A549 (cell line): Measurements from ENCODE around the gene PRKG1.

ENCODE experiments used
- FOSB ChIP-seq: fragments of 250-450 bp; sonication (Bioruptor Pico); IDR thresholded peaks from 2 replicates; pipeline ENCODE4 v1.5.0; 2020; ENCODE audit warnings: mild to moderate bottlenecking, moderate library complexity
- HDAC2 ChIP-seq: fragments of 200-600 bp; sonication (generic); IDR thresholded peaks from 2 replicates; pipeline ENCODE4 v1.6.1; 2016
- JUN ChIP-seq, 2 experiments: fragments of >200 bp; sonication (Bioruptor Twin); formaldehyde crosslinking; IDR thresholded peaks; 2 replicates in 1 of 2; 3 replicates in 1 of 2; pipeline ENCODE4 v1.6.1; 2016 to 2017
- POLR2A ChIP-seq: IDR thresholded peaks from 2 replicates; pipeline ENCODE4 v1.6.1; 2012; ENCODE audit warnings: mild to moderate bottlenecking, low read length

DNA sequence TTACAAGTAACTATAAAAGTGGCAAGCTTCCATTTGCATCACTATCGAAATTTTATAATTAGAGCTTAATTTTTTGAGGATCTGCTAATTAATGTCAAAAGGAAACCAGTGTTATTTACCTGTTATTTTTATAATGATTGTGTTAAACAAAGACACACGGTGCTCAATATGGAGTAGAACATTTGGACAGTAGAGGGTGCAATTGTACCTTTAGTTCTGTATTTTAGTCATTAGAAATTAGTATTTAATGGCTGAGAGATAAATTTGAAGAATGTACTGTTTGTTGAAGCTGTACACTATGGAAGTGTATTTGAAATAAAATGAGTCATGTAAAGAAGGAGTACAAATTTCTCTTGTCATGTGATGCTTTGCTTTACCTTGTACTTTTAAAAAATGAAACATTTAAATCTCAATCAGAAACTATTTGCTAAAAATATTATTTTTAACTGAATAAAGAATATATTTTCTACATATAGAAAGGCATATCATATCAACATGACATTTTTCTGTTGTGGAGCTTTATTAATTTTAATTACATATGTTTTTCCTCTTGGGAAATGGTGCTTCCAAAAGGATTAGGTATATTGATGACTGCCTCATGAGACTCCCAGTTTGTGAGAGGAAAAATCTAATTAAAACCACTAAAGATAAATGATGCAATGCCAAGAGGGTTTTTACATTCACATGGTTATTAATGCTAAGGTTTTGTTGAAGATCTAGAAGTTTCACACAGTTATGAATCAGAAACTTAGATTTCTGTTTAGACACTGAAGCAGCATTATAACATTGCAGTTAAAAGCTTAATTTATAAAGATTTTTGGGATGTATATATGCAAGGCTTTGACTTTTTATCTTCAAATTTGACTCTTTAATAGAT is 10.4 kb upstream of the PRKG1 start:
- no peak for TF ChIP-seq FOSB (CRISPR knock-in tag)
- TF ChIP-seq JUN (IDR thresholded peaks at IDR 0.05), result no peak
- TF ChIP-seq HDAC2, result no peak
- no peak for TF ChIP-seq POLR2A
